HepG2 (cell line): ENCODE measurements around the gene PEX7. TPM values are rescaled to one million over a fixed set of nuclear protein-coding genes. Genes with fewer than 3 reads are reported as not detected.

Experiments used
- ATAC-seq: fragments of 200-7000 bp; cut with Tn5 transposase; 3 replicates; pipeline ENCODE4 v1.9.1; 2020; ENCODE audit warnings: mild to moderate bottlenecking, moderate library complexity
- BruUV-seq: library from RNA; stranded (reverse); fragments of 400-500 nt; replicated peaks from 2 replicates; lab custom pipeline; 2021; lab: Mats Ljungman, UMichigan
- CTCF ChIA-PET: fragments of 300-600 bp; formaldehyde crosslinking; extraction: SDS; loops from one replicate; lab custom pipeline; 2021; ENCODE audit warnings: low total read pairs, inconsistent platforms, low intra/inter-chr PET ratio; lab: Yijun Ruan, JAX
- POLR2A ChIA-PET: fragments of 350-600 bp; sonication (Branson Sonifier 250); formaldehyde crosslinking; loops from one replicate; lab custom pipeline; 2020; ENCODE audit warnings: antibody characterized with exemption, inconsistent platforms; lab: Yijun Ruan, JAX
- DNase-seq: peaks from one replicate; pipeline ENCODE4 v3.0.0-alpha.2; 2015; ENCODE audit warnings: low spot score
- FAIRE-seq: peaks from 3 replicates; lab custom pipeline; 2011; peaks lifted over from hg19 to GRCh38; lab: Jason Lieb, UNC
- H2AFZ ChIP-seq: one replicate; pipeline ENCODE4 v1.6.1; 2011; ENCODE audit warnings: low read length, inconsistent platforms
- H3K27ac ChIP-seq: fragments of 300-600 bp; 3 replicates; pipeline ENCODE4 v1.8.0; 2011; ENCODE audit warnings: mixed run types, mild to moderate bottlenecking, mixed read lengths, low read length, inconsistent platforms; ENCODE audit not compliant: insufficient read depth; ENCODE audit errors: extremely low read length
- H3K27me3 ChIP-seq, 2 experiments: fragments of 200-600 bp in 1 of 2; 2 replicates in 1 of 2; 3 replicates in 1 of 2; pipeline versions ENCODE4 v1.6.0 to v1.8.0; 2011; ENCODE audit warnings: low read length in 2 of 2, mild to moderate bottlenecking in 2 of 2, moderate library complexity in 2 of 2, inconsistent platforms in 1 of 2; ENCODE audit not compliant: insufficient read depth in 2 of 2, control insufficient read depth in 1 of 2
- H3K36me3 ChIP-seq, 2 experiments: fragments of 200-600 bp in 1 of 2; replicated peaks in 1 of 2; 2 replicates in 1 of 2; 3 replicates in 1 of 2; pipeline versions ENCODE4 v1.5.1 to v1.8.0; 2011; ENCODE audit warnings: low read length in 2 of 2, inconsistent platforms in 1 of 2; ENCODE audit not compliant: insufficient read depth in 2 of 2, control insufficient read depth in 1 of 2
- H3K4me1 ChIP-seq: 2 replicates; pipeline ENCODE4 v1.5.1; 2012; ENCODE audit warnings: low read length, inconsistent platforms; ENCODE audit not compliant: insufficient read depth
- H3K4me2 ChIP-seq: 2 replicates; pipeline ENCODE4 v1.6.0; 2011; ENCODE audit warnings: low read depth, low read length, inconsistent platforms
- H3K4me3 ChIP-seq, 3 experiments: fragments of 200-600 bp in 1 of 3; sonication (generic), shearing (Covaris generic) in 1 of 3; replicated peaks in 1 of 3; 2 replicates each; pipeline ENCODE4 v1.5.1; 2011 to 2016; ENCODE audit warnings: low read length in 3 of 3, inconsistent platforms in 2 of 3, low read depth in 2 of 3, mild to moderate bottlenecking in 2 of 3, control low read depth in 1 of 3, mixed read lengths in 1 of 3; ENCODE audit not compliant: insufficient read depth in 1 of 3
- H3K79me2 ChIP-seq: one replicate; pipeline ENCODE4 v1.6.1; 2011; ENCODE audit warnings: low read length, inconsistent platforms; ENCODE audit not compliant: insufficient read depth
- H3K9ac ChIP-seq: 2 replicates; pipeline ENCODE4 v1.6.0; 2011; ENCODE audit warnings: mild to moderate bottlenecking, low read depth, low read length, inconsistent platforms; ENCODE audit not compliant: insufficient read depth
- H3K9me3 ChIP-seq: 2 replicates; pipeline ENCODE4 v1.5.1; 2012; ENCODE audit warnings: mild to moderate bottlenecking, low read length
- H4K20me1 ChIP-seq: 2 replicates; pipeline ENCODE4 v1.6.0; 2011; ENCODE audit warnings: inconsistent platforms, mild to moderate bottlenecking, low read length, moderate library complexity; ENCODE audit not compliant: insufficient read depth
- ASH2L ChIP-seq: fragments of 300-600, 200-600 bp; sonication (generic); IDR thresholded peaks from 2 replicates; pipeline ENCODE4 v1.7.0; 2017; ENCODE audit warnings: low read depth, mild to moderate bottlenecking, moderate library complexity, mixed read lengths, low read length; ENCODE audit not compliant: insufficient read length
- DR1 ChIP-seq: sonication (generic); formaldehyde crosslinking; IDR thresholded peaks from 2 replicates; pipeline ENCODE4 v1.8.0; 2021; ENCODE audit warnings: mild to moderate bottlenecking, missing genetic modification reagents, inconsistent platforms
- JARID2 ChIP-seq: sonication (generic); formaldehyde crosslinking; IDR thresholded peaks from 2 replicates; pipeline ENCODE4 v1.8.1; 2023; ENCODE audit warnings: missing genetic modification reagents, inconsistent platforms; ENCODE audit not compliant: insufficient replicate concordance
- JUN ChIP-seq: sonication (generic); formaldehyde crosslinking; IDR thresholded peaks from 2 replicates; pipeline ENCODE4 v1.4.0; 2020; ENCODE audit warnings: mild to moderate bottlenecking, missing genetic modification reagents
- LCORL ChIP-seq, 2 experiments: fragments of 450-650 bp in 1 of 2; sonication (generic) in 1 of 2; formaldehyde crosslinking in 1 of 2; IDR thresholded peaks; 2 replicates each; pipeline versions ENCODE4 v1.5.0 to v1.6.1; 2017 to 2020; ENCODE audit warnings: antibody characterized with exemption in 1 of 2, missing genetic modification reagents in 1 of 2
- RBM39 ChIP-seq: fragments of 200-400 bp; formaldehyde crosslinking; IDR thresholded peaks from one replicate; pipeline ENCODE4 v1.6.1; 2018; ENCODE audit warnings: antibody characterized with exemption, mild to moderate bottlenecking, low read depth, low read length; ENCODE audit not compliant: poor library complexity, severe bottlenecking
- ZNF367 ChIP-seq: sonication (generic); formaldehyde crosslinking; IDR thresholded peaks from 2 replicates; pipeline ENCODE4 v1.4.0; 2020; ENCODE audit warnings: missing genetic modification reagents, borderline replicate concordance
- ZNF570 ChIP-seq: sonication (generic); formaldehyde crosslinking; IDR thresholded peaks from 2 replicates; pipeline ENCODE4 v1.4.0; 2020; ENCODE audit warnings: mild to moderate bottlenecking, missing genetic modification reagents, borderline replicate concordance
- ZSCAN21 ChIP-seq: sonication (generic); formaldehyde crosslinking; IDR thresholded peaks from 2 replicates; pipeline ENCODE4 v1.8.0; 2022; ENCODE audit warnings: mild to moderate bottlenecking, missing genetic modification reagents, moderate library complexity, borderline replicate concordance
- ZSCAN31 ChIP-seq: sonication (generic); formaldehyde crosslinking; IDR thresholded peaks from 2 replicates; pipeline ENCODE4 v1.5.0; 2020; ENCODE audit warnings: low read depth, mild to moderate bottlenecking, missing genetic modification reagents
- WGBS: methylation state at CpG from one replicate; pipeline ENCODE4 v1.1.6; 2017; ENCODE audit warnings: low lambda C conversion rate; 5-methylcytosine and 5-hydroxymethylcytosine counted together
- in situ Hi-C: cut with HindIII; loops from 2 replicates; pipeline ENCODE4 v1.10.0; 2017; ENCODE audit warnings: low pct_unique_long_range_greater_than_20kb; ENCODE audit not compliant: extremely low pct_ligation_motif_present
- intact Hi-C: fragments of 100-400 bp; cut with micrococcal nuclease; formaldehyde crosslinking; loops from one replicate; pipeline ENCODE4 v1.10.0; 2022; ENCODE audit not compliant: unreplicated experiment
- polyA plus RNA-seq, 8 experiments: library from polyadenylated mRNA; depleted of rRNA in 3 of 8; stranded (reverse) in 7 of 8; unstranded in 1 of 8; fragments of >200 nt; fragmentation: Illumina TruSeq in 4 of 8; extraction: Trizol in 4 of 8; gene quantifications; 2 replicates each; pipeline versions ENCODE4 v1.2.1 to v1.2.3, GENCODE V29; 2011 to 2016; ENCODE audit warnings: low read depth in 4 of 8, missing spikeins in 1 of 8, mixed read lengths in 1 of 8; ENCODE audit not compliant: insufficient read depth in 1 of 8
- total RNA-seq, 5 experiments: library from RNA; depleted of rRNA; stranded (reverse); fragments of >200 nt; fragmentation: Illumina TruSeq; extraction: Trizol; gene quantifications; 2 replicates each; pipeline ENCODE4 v1.2.3, GENCODE V29; 2016; ENCODE audit warnings: low read depth in 1 of 5
- TF ChIP-seq, protein P1 (sequence below): sonication (generic); formaldehyde crosslinking; IDR thresholded peaks from 2 replicates; pipeline ENCODE4 v1.5.0; 2020; ENCODE audit warnings: missing genetic modification reagents, mild to moderate bottlenecking, borderline replicate concordance
- TF ChIP-seq, protein P2 (sequence below): sonication (generic); formaldehyde crosslinking; IDR thresholded peaks from 2 replicates; pipeline ENCODE4 v1.9.0; 2021; ENCODE audit warnings: missing genetic modification reagents, borderline replicate concordance
- TF ChIP-seq, protein P3 (sequence below): IDR thresholded peaks from 2 replicates; pipeline ENCODE4 v1.6.1; 2018; ENCODE audit warnings: missing genetic modification reagents

Gene PEX7
- total and polyA plus RNA-seq, 2 of the 13 experiments (the other 11 are each of a cell fraction or from before 2014, with no cell fraction given): 0.04 to 0.53 TPM

DNA sequence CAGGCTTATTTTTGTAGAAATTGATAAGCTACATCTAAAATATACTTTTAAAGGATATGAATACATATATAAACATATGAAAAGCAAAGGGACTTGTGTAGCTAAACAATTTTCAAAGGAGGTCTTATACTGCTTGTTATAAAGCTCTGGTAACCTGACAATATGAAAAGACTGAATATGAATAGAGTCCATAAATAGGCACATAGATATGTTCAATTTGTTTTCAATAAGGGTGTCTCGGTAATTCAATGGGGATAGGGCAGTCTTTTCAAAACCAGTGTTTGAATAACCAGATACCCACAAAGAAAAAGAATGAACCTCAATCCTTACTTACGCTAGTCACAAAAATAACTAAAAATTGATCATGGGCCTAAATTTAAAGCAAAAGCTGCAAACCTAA, 20.8 kb upstream of the PEX7 start:
- TF ChIP-seq, protein P1, sequence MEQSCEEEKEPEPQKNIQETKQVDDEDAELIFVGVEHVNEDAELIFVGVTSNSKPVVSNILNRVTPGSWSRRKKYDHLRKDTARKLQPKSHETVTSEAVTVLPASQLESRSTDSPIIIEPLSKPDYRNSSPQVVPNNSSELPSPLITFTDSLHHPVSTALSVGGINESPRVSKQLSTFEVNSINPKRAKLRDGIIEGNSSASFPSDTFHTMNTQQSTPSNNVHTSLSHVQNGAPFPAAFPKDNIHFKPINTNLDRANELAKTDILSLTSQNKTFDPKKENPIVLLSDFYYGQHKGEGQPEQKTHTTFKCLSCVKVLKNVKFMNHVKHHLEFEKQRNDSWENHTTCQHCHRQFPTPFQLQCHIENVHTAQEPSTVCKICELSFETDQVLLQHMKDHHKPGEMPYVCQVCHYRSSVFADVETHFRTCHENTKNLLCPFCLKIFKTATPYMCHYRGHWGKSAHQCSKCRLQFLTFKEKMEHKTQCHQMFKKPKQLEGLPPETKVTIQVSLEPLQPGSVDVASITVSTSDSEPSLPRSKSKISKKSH (CRISPR knock-in tag): no peak
- TF ChIP-seq LCORL (IDR thresholded peaks at IDR 0.05) (no peak), LCORL (CRISPR knock-in tag; IDR thresholded peaks at IDR 0.05) (no peak), ASH2L (no peak), ZSCAN31 (CRISPR knock-in tag) (no peak), RBM39 (no peak), ZNF570 (CRISPR knock-in tag) (no peak)
- Histone ChIP-seq H3K9me3 (no peaks in the 10 kb centered on the region), H3K9ac (no peak overlapping the region), H3K27me3 (no peaks in the 10 kb centered on the region), H3K36me3 (no peaks in the 10 kb centered on the region), H3K79me2 (no peaks in the 10 kb centered on the region), H3K27ac (no peak overlapping the region), H3K4me1 (no peaks in the 10 kb centered on the region), H3K4me2 (no peak overlapping the region), H3K4me3 (no peak overlapping the region), H2AFZ (no peak overlapping the region), H4K20me1 (no peaks in the 10 kb centered on the region)
- DNase-seq (no peak), ATAC-seq (no peak), FAIRE-seq (no peak)
- ChIA-PET CTCF (no interaction called here), POLR2A (no interaction called here)
- 47% methylated on average over 2 of the region's 2 CpGs for WGBS
- intact Hi-C loops: no loop called here
- BruUV-seq: no TSS peak
- in situ Hi-C loops: no loop called here

DNA sequence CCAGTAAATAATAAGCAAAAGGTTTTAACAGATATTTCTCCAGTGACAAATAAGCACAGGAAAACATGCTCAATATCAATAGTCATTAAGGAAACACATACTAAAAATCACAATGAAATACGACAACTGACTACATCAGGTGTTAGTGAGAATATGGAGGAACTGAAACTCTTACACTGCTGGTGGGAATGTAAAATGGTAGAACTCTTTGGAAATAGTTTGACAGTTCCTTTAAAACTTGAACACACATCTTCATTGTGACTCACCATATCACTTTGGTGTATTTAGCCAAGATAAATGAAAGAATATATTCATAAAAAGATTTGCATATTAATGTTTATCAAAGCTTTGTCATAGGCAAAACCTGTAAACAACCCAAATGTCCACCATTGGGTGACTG, 18.8 kb upstream of the PEX7 start:
- ChIA-PET POLR2A (no interaction called here), CTCF (no interaction called here)
- WGBS: 73% methylated on average over 1 of the region's 1 CpG
- H4K20me1 ChIP-seq: no peaks in the 10 kb centered on the region
- no peaks in the 10 kb centered on the region for H3K36me3 ChIP-seq
- no peak overlapping the region for H3K27ac ChIP-seq
- no peak for FAIRE-seq
- no peak for DNase-seq
- H3K4me2 ChIP-seq: no peak overlapping the region
- no peak overlapping the region for H3K4me3 ChIP-seq
- intact Hi-C loops: no loop called here
- H3K27me3 ChIP-seq: no peaks in the 10 kb centered on the region
- H3K4me1 ChIP-seq: no peaks in the 10 kb centered on the region
- no peak overlapping the region for H3K9ac ChIP-seq
- in situ Hi-C loops: no loop called here
- no peak for ATAC-seq
- no peaks in the 10 kb centered on the region for H3K79me2 ChIP-seq
- BruUV-seq: no TSS peak
- H3K9me3 ChIP-seq: no peaks in the 10 kb centered on the region
- no peak overlapping the region for H2AFZ ChIP-seq
- TF ChIP-seq ZSCAN21: no peak
- TF ChIP-seq ASH2L: no peak
- TF ChIP-seq DR1 (CRISPR knock-in tag): no peak
- no peak for TF ChIP-seq ZNF367 (CRISPR knock-in tag)
- TF ChIP-seq, protein P2, sequence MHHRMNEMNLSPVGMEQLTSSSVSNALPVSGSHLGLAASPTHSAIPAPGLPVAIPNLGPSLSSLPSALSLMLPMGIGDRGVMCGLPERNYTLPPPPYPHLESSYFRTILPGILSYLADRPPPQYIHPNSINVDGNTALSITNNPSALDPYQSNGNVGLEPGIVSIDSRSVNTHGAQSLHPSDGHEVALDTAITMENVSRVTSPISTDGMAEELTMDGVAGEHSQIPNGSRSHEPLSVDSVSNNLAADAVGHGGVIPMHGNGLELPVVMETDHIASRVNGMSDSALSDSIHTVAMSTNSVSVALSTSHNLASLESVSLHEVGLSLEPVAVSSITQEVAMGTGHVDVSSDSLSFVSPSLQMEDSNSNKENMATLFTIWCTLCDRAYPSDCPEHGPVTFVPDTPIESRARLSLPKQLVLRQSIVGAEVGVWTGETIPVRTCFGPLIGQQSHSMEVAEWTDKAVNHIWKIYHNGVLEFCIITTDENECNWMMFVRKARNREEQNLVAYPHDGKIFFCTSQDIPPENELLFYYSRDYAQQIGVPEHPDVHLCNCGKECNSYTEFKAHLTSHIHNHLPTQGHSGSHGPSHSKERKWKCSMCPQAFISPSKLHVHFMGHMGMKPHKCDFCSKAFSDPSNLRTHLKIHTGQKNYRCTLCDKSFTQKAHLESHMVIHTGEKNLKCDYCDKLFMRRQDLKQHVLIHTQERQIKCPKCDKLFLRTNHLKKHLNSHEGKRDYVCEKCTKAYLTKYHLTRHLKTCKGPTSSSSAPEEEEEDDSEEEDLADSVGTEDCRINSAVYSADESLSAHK (CRISPR knock-in tag): no peak
- TF ChIP-seq JUN: no peak
- TF ChIP-seq, protein P3, sequence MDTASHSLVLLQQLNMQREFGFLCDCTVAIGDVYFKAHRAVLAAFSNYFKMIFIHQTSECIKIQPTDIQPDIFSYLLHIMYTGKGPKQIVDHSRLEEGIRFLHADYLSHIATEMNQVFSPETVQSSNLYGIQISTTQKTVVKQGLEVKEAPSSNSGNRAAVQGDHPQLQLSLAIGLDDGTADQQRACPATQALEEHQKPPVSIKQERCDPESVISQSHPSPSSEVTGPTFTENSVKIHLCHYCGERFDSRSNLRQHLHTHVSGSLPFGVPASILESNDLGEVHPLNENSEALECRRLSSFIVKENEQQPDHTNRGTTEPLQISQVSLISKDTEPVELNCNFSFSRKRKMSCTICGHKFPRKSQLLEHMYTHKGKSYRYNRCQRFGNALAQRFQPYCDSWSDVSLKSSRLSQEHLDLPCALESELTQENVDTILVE (CRISPR knock-in tag): no peak
- TF ChIP-seq JARID2 (CRISPR knock-in tag): no peak
